Measurements from ENCODE around the gene SLC6A4.
"Not testable (repeated sequence)": the region's sequence is repeated elsewhere in the genome, so short reads cannot be mapped to it uniquely, and the experiment has no call there.

SLC6A4 gene

GRCh38 chr17:30173649-30174048, 61.8 kb downstream of the SLC6A4 start:
- no peak for DNase-seq (ENCODE audit: low read depth in 2 of 2)

GRCh38 chr17:30172560-30172959, 62.9 kb downstream of the SLC6A4 start:
- no peak for DNase-seq (ENCODE audit: low read depth in 2 of 2)

- no peak for DNase-seq (ENCODE audit: low read depth in 2 of 2)
Observed at GRCh38 chr17:30170415-30170987, 65.0 kb downstream of the SLC6A4 start.

- DNase-seq (ENCODE audit: low read depth in 2 of 2), result no peak
Observed at GRCh38 chr17:30165960-30166359, 69.5 kb downstream of the SLC6A4 start.

GRCh38 chr17:30165147-30165546, 70.3 kb downstream of the SLC6A4 start:
- DNase-seq (ENCODE audit: low read depth in 2 of 2), result no peak

GRCh38 chr17:30164531-30164930, 71.0 kb downstream of the SLC6A4 start:
- DNase-seq (ENCODE audit: low read depth in 2 of 2), result no peak

- DNase-seq (ENCODE audit: low read depth in 2 of 2), result no peak
Observed at GRCh38 chr17:30161601-30162000, 73.9 kb downstream of the SLC6A4 start.

GRCh38 chr17:30160419-30161172, 74.9 kb downstream of the SLC6A4 start:
- DNase-seq (ENCODE audit: low read depth in 2 of 2), result no peak

GRCh38 chr17:30158896-30159625, 76.4 kb downstream of the SLC6A4 start:
- no peak for DNase-seq (ENCODE audit: low read depth in 2 of 2)

GRCh38 chr17:30155389-30155788, 80.1 kb downstream of the SLC6A4 start:
- DNase-seq (ENCODE audit: low read depth in 2 of 2), result no peak

- DNase-seq (ENCODE audit: low read depth in 2 of 2), result no peak
Observed at GRCh38 chr17:30153463-30153862, 82.0 kb downstream of the SLC6A4 start.

GRCh38 chr17:30151471-30151870, 84.0 kb downstream of the SLC6A4 start:
- DNase-seq (ENCODE audit: low read depth in 2 of 2), result no peak

- no peak for DNase-seq (ENCODE audit: low read depth in 2 of 2)
Observed at GRCh38 chr17:30148376-30148775, 87.1 kb downstream of the SLC6A4 start.

- DNase-seq (ENCODE audit: low read depth in 2 of 2), result not testable (repeated sequence)
Observed at GRCh38 chr17:30147860-30148259, 87.6 kb downstream of the SLC6A4 start.

Data from stimulated activated CD8-positive, alpha-beta memory T cell treated with anti-CD3 and anti-CD28 coated beads, Interleukin-2, amount 100 ng/mL, for 1 hour (primary cell).